Keratinocyte (primary cell): ENCODE data around the gene EIF3L.

Experiments used
- EZH2 ChIP-seq: IDR thresholded peaks from one replicate; pipeline ENCODE4 v1.6.1; 2012; ENCODE audit warnings: inconsistent platforms, mild to moderate bottlenecking, low read length, moderate library complexity
- TF ChIP-seq, protein P1 (sequence below), 3 experiments: IDR thresholded peaks in 1 of 3; conservative IDR thresholded peaks in 1 of 3; optimal IDR thresholded peaks in 1 of 3; 2 replicates in 2 of 3; 3 replicates in 1 of 3; pipeline versions ENCODE3 to v1.5.1; 2011; ENCODE audit warnings: low read length in 3 of 3, mild to moderate bottlenecking in 3 of 3, moderate library complexity in 2 of 3, control low read depth in 1 of 3, inconsistent platforms in 1 of 3; ENCODE audit not compliant: insufficient read depth in 2 of 3; ENCODE audit errors: extremely low read depth in 1 of 3

DNA sequence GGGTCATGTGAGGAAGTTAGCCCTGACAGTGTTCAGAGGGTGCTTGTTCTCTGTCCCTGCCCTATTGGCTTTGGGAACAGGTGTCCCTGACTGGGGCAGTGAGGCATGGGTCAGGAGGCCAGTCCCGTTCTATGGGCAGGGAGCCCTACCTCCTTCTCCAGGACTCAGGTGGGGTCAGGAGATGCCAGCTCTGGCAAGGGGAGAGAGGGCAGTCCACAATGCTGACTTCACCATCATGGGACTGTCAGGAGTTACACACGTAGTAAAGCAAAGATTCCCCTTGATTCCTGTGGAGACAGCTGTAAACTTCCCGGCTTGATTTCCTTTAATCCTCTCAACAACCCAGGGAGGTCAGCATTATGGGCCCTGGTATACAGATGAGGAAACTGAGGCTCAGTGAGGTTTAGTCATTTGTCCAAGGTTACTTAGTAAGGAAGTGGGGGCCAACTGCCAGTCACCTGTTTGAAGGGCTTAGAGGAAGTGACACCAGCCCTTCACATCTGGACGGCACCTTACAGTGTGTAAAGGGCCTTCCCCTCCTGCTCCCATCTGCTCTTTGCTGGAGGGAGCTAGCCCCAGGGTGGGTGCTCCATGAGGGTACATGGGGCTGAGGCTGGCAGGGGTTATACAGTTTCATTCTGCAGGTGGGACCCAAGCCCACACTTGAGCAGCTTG lies 68.8 kb downstream of the EIF3L start:
- TF ChIP-seq, protein P1, sequence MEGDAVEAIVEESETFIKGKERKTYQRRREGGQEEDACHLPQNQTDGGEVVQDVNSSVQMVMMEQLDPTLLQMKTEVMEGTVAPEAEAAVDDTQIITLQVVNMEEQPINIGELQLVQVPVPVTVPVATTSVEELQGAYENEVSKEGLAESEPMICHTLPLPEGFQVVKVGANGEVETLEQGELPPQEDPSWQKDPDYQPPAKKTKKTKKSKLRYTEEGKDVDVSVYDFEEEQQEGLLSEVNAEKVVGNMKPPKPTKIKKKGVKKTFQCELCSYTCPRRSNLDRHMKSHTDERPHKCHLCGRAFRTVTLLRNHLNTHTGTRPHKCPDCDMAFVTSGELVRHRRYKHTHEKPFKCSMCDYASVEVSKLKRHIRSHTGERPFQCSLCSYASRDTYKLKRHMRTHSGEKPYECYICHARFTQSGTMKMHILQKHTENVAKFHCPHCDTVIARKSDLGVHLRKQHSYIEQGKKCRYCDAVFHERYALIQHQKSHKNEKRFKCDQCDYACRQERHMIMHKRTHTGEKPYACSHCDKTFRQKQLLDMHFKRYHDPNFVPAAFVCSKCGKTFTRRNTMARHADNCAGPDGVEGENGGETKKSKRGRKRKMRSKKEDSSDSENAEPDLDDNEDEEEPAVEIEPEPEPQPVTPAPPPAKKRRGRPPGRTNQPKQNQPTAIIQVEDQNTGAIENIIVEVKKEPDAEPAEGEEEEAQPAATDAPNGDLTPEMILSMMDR (optimal IDR thresholded peaks at IDR 0.05 in 1 of 3, IDR thresholded peaks at IDR 0.05 in 1 of 3, conservative IDR thresholded peaks at IDR 0.05 in 1 of 3; ENCODE audit: extremely low read depth in 1 of 3, insufficient read depth in 2 of 3, low read length in 3 of 3): no peak
- TF ChIP-seq EZH2: no peak
